ENCODE data around the gene SLC44A1.

SLC44A1 gene

GRCh38 chr9:105431424-105432246, 187.2 kb downstream of the SLC44A1 start:
- no peak for TF ChIP-seq MAX (IDR thresholded peaks at IDR 0.05; ENCODE audit: low read depth, low read length)
- TF ChIP-seq POLR2A (IDR thresholded peaks at IDR 0.05; ENCODE audit: extremely low read depth, insufficient read length) = no peak
- no peak for TF ChIP-seq MYC (IDR thresholded peaks at IDR 0.05; ENCODE audit: low read depth, low read length)
- TF ChIP-seq CTCF (IDR thresholded peaks at IDR 0.05; ENCODE audit: low read depth, low read length) = no peak

GRCh38 chr9:105432247-105432842, 187.9 kb downstream of the SLC44A1 start:
- DNase-seq (ENCODE audit: low read depth) = no peak
- TF ChIP-seq MAX (IDR thresholded peaks at IDR 0.05; ENCODE audit: low read depth, low read length) (no peak), MYC (IDR thresholded peaks at IDR 0.05; ENCODE audit: low read depth, low read length) (no peak), CTCF (IDR thresholded peaks at IDR 0.05; ENCODE audit: low read depth, low read length) (no peak), POLR2A (IDR thresholded peaks at IDR 0.05; ENCODE audit: extremely low read depth, insufficient read length) (no peak)
- no peak overlapping the region for H3K4me3 ChIP-seq (ENCODE audit: low read depth, low read length)

More at GRCh38 chr9:105431424-105432246, 187.2 kb downstream of the SLC44A1 start:
- H3K4me3 ChIP-seq (ENCODE audit: low read depth, low read length) = no peak overlapping the region
- no peak for DNase-seq (ENCODE audit: low read depth)

- no peak for TF ChIP-seq CTCF (IDR thresholded peaks at IDR 0.05; ENCODE audit: low read depth, low read length)
- no peak for TF ChIP-seq POLR2A (IDR thresholded peaks at IDR 0.05; ENCODE audit: extremely low read depth, insufficient read length)
- no peak for TF ChIP-seq MAX (IDR thresholded peaks at IDR 0.05; ENCODE audit: low read depth, low read length)
- TF ChIP-seq MYC (IDR thresholded peaks at IDR 0.05; ENCODE audit: low read depth, low read length) = no peak
- no peak overlapping the region for H3K4me3 ChIP-seq (ENCODE audit: low read depth, low read length)
- DNase-seq (ENCODE audit: low read depth) = no peak
These were observed 191.0 kb downstream of the SLC44A1 start for GRCh38 chr9:105435453-105435852.

- TF ChIP-seq MAX (IDR thresholded peaks at IDR 0.05; ENCODE audit: low read depth, low read length) = no peak
- no peak for TF ChIP-seq POLR2A (IDR thresholded peaks at IDR 0.05; ENCODE audit: extremely low read depth, insufficient read length)
- no peak for TF ChIP-seq MYC (IDR thresholded peaks at IDR 0.05; ENCODE audit: low read depth, low read length)
- TF ChIP-seq CTCF (IDR thresholded peaks at IDR 0.05; ENCODE audit: low read depth, low read length) = no peak
- DNase-seq (ENCODE audit: low read depth) = no peak
- H3K4me3 ChIP-seq (ENCODE audit: low read depth, low read length) = no peak overlapping the region
These were observed 192.3 kb downstream of the SLC44A1 start for GRCh38 chr9:105436783-105437182.

- no peak overlapping the region for H3K4me3 ChIP-seq (ENCODE audit: low read depth, low read length)
- no peak for TF ChIP-seq POLR2A (IDR thresholded peaks at IDR 0.05; ENCODE audit: extremely low read depth, insufficient read length)
- no peak for TF ChIP-seq MYC (IDR thresholded peaks at IDR 0.05; ENCODE audit: low read depth, low read length)
- no peak for TF ChIP-seq MAX (IDR thresholded peaks at IDR 0.05; ENCODE audit: low read depth, low read length)
- TF ChIP-seq CTCF (IDR thresholded peaks at IDR 0.05; ENCODE audit: low read depth, low read length) = no peak
- DNase-seq (ENCODE audit: low read depth) = no peak
These were observed 193.3 kb downstream of the SLC44A1 start for GRCh38 chr9:105437704-105438103.

Measured in NB4 (cell line).